Measurements from ENCODE around the gene DRAM1. TPM values are rescaled to one million over a fixed set of nuclear protein-coding genes. Genes with fewer than 3 reads are reported as not detected.
"Not testable (repeated sequence)": the region's sequence is repeated elsewhere in the genome, so short reads cannot be mapped to it uniquely, and the experiment has no call there.

The DRAM1 gene
- polyA plus RNA-seq, 1 experiment = 57.5 TPM

GRCh38 chr12:101880769-101881168 is 3.4 kb downstream of the DRAM1 start:
- no peak for DNase-seq (ENCODE audit: low read depth, low spot score)
- POLR2A ChIA-PET = interaction anchor here (1.0 kb wide), 1 partner anchor 10 kb away, joined by 3 read pairs; no protein-coding TSS in a partner anchor
- no peak for TF ChIP-seq CTCF (IDR thresholded peaks at IDR 0.05; ENCODE audit: low read depth, low read length)
- no peak overlapping the region for H3K4me3 ChIP-seq (ENCODE audit: low read depth, low read length)
- H3K27me3 ChIP-seq (ENCODE audit: control insufficient read depth, insufficient read depth, low read length) = no peaks in the 10 kb centered on the region
- CTCF ChIA-PET = interaction anchor here (0.9 to 1.9 kb wide), 3 partner anchors 41 to 215 kb away, joined by 3 to 9 read pairs (median 3); no protein-coding TSS in a partner anchor
- H3K9me3 ChIP-seq (ENCODE audit: control insufficient read depth, insufficient read depth, low read length) = no peaks in the 10 kb centered on the region; the same call in 1 of the 2 replicates
- no peak overlapping the region for H3K27ac ChIP-seq (ENCODE audit: low read depth, low read length)

DNA sequence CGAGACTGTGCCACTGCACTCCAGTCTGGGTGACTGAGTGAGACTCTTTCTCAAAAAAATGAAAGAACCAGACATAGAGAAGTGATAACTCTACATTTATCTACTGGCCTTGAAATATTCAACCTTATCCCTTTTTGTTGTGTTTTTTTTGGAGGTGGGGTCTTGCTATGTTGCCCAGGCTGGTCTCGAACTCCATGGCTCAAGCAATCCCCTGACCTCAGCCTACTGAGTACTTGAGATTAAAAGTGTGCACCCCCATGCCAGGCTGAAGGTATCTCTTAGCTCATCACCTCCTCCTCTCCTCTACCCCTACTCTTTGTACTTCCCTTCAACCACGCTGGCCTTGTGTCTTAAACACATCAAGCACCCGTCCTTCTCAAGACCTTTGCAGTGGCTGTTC is 3.8 kb downstream of the DRAM1 start:
- no peak for TF ChIP-seq CTCF (IDR thresholded peaks at IDR 0.05; ENCODE audit: low read depth, low read length)
- ChIA-PET CTCF (interaction anchor here (0.9 to 1.9 kb wide), 3 partner anchors 41 to 215 kb away, joined by 3 to 9 read pairs (median 3); no protein-coding TSS in a partner anchor), POLR2A (interaction anchor here (1.0 kb wide), 1 partner anchor 10 kb away, joined by 3 read pairs; no protein-coding TSS in a partner anchor)
- DNase-seq (ENCODE audit: low read depth, low spot score) = no peak
- no peaks in the 10 kb centered on the region for H3K27me3 ChIP-seq (ENCODE audit: control insufficient read depth, insufficient read depth, low read length)
- no peak overlapping the region for H3K27ac ChIP-seq (ENCODE audit: low read depth, low read length)
- H3K4me3 ChIP-seq (ENCODE audit: low read depth, low read length) = no peak overlapping the region
- no peaks in the 10 kb centered on the region; the same call in 1 of the 2 replicates for H3K9me3 ChIP-seq (ENCODE audit: control insufficient read depth, insufficient read depth, low read length)

DNA sequence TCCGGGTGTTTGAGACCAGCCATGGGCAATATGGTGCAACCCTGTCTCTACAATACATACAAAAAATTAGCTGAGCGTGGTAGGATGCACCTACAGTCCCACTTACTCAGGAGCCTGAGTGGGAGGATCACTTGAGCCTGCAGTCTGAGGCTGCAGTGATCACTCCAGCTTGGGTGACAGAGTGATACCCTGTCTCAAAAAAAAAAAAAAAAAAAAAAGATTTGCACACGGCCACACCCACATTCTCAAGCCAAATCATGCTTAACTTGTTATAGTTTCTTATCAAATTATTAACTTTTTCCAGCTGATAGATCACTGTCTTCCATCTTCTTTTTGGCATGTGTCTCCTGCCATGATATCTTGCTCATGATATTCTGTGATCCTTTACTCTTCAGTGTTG is 6.8 kb downstream of the DRAM1 start:
- no peak for TF ChIP-seq CTCF (IDR thresholded peaks at IDR 0.05; ENCODE audit: low read depth, low read length)
- Histone ChIP-seq H3K4me3 (ENCODE audit: low read depth, low read length) (no peak overlapping the region), H3K9me3 (ENCODE audit: control insufficient read depth, insufficient read depth, low read length) (no peaks in the 10 kb centered on the region), H3K27me3 (ENCODE audit: control insufficient read depth, insufficient read depth, low read length) (no peaks in the 10 kb centered on the region), H3K27ac (ENCODE audit: low read depth, low read length) (no peak overlapping the region)
- POLR2A ChIA-PET = interaction anchor here (0.6 kb wide), 1 partner anchor 1897 kb away, joined by 7 read pairs; no protein-coding TSS in a partner anchor
- CTCF ChIA-PET = interaction anchor here (0.7 kb wide), 2 partner anchors 54 to 127 kb away, joined by 3 to 4 read pairs; no protein-coding TSS in a partner anchor
- no peak for DNase-seq (ENCODE audit: low read depth, low spot score)

DNA sequence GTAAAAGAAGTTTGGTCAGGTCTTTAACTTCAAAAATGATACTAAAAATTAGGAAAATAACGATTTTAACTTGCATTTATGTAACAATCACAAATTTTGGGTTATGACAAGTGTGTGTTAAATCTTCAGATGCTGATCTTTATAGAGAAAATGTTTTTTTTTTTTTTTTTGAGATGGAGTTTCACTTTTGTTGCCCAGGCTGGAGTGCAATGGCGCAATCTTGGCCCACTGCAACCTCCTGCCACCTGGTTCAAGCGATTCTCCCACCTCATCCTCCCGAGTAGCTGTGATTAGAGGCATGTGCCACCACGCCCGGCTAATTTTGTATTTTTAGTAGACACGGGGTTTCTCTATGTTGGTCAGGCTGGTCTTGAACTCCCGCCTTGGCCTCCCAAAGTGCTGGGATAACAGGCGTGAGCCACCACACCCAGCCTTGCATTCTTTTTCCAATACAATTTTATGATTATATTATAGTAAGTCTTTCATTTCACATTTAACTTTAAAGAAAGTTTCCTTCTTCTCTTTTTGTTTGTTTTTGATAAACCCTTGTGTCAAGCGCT is 7.5 kb downstream of the DRAM1 start:
- POLR2A ChIA-PET = interaction anchor here (0.6 kb wide), 1 partner anchor 1896 kb away, joined by 7 read pairs; no protein-coding TSS in a partner anchor
- CTCF ChIA-PET = interaction anchor here (0.8 to 1.0 kb wide), 2 partner anchors 45 to 111 kb away, joined by 3 to 4 read pairs; no protein-coding TSS in a partner anchor
- not testable (repeated sequence) for H3K27me3 ChIP-seq (ENCODE audit: control insufficient read depth, insufficient read depth, low read length); DNase-seq (ENCODE audit: low read depth, low spot score); H3K4me3 ChIP-seq (ENCODE audit: low read depth, low read length); H3K27ac ChIP-seq (ENCODE audit: low read depth, low read length); H3K9me3 ChIP-seq (ENCODE audit: control insufficient read depth, insufficient read depth, low read length)

DNA sequence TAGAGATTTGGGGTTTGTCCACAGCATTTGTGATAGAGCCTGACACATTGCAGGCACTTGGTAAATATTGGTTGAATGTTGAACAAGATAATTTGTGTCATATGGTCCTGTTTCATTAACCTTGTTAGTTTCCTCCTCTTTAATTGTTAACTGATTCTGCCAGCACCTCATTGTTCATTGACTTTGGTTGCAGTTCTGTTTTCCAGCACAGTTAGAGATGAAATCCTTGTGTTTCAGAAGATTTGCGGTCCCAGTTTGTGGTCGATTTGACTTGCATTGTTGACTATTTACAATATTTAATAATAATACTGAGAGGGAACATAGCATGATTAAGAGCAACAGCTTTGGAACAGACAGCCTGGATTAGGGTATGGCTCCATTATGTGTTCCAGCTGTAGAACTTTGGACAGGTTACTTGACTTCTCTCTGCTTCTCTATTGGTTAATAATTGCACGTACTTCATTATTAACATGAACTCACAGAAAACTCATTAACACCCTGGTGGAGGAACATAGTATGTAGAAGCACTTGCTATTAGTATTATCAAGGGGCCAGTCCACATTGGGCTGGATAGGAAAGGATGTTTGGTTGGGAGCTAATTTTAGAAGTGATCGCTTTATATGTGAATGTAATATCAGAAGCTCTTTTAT is 8.7 kb downstream of the DRAM1 start:
- ChIA-PET CTCF (no interaction called here), POLR2A (no interaction called here)
- Histone ChIP-seq H3K4me3 (ENCODE audit: low read depth, low read length) (no peak overlapping the region), H3K27ac (ENCODE audit: low read depth, low read length) (no peak overlapping the region), H3K27me3 (ENCODE audit: control insufficient read depth, insufficient read depth, low read length) (no peaks in the 10 kb centered on the region), H3K9me3 (ENCODE audit: control insufficient read depth, insufficient read depth, low read length) (no peaks in the 10 kb centered on the region)
- DNase-seq (ENCODE audit: low read depth, low spot score) = no peak
- no peak for TF ChIP-seq CTCF (IDR thresholded peaks at IDR 0.05; ENCODE audit: low read depth, low read length)

All from AG04450 (cell line).